HepG2 (cell line): ENCODE measurements around the gene HEPN1. TPM values are rescaled to one million over a fixed set of nuclear protein-coding genes. Genes with fewer than 3 reads are reported as not detected.

Experiments used
- ARID4A ChIP-seq: sonication (generic); formaldehyde crosslinking; IDR thresholded peaks from 2 replicates; pipeline ENCODE4 v1.5.0; 2020; ENCODE audit warnings: mild to moderate bottlenecking, missing genetic modification reagents, borderline replicate concordance
- CHCHD3 ChIP-seq: sonication (generic); formaldehyde crosslinking; IDR thresholded peaks from 2 replicates; pipeline ENCODE4 v1.8.0; 2022; ENCODE audit warnings: mild to moderate bottlenecking, missing genetic modification reagents, moderate library complexity
- ELF3 ChIP-seq: IDR thresholded peaks from 2 replicates; pipeline ENCODE4 v1.6.1; 2016; ENCODE audit warnings: missing genetic modification reagents, missing compliant biosample characterization
- ETV6 ChIP-seq: sonication (generic); formaldehyde crosslinking; conservative IDR thresholded peaks from 2 replicates; pipeline ENCODE4 v1.4.0; 2020; ENCODE audit warnings: missing genetic modification reagents
- FOXA3 ChIP-seq: IDR thresholded peaks from 2 replicates; pipeline ENCODE4 v1.6.1; 2016; ENCODE audit warnings: missing genetic modification reagents, missing compliant biosample characterization
- HNRNPK ChIP-seq: fragments of 200-400 bp; formaldehyde crosslinking; IDR thresholded peaks from 2 replicates; pipeline ENCODE4 v1.6.1; 2018; ENCODE audit warnings: low read length, low read depth, moderate library complexity, mild to moderate bottlenecking; ENCODE audit not compliant: poor library complexity, severe bottlenecking
- KAT8 ChIP-seq: IDR thresholded peaks from 2 replicates; pipeline ENCODE4 v1.6.1; 2016; ENCODE audit warnings: missing genetic modification reagents, missing compliant biosample characterization
- KDM5A ChIP-seq: fragments of 200-600 bp; sonication (generic); IDR thresholded peaks from 2 replicates; pipeline ENCODE4 v1.7.0; 2018; ENCODE audit warnings: antibody characterized with exemption, mild to moderate bottlenecking, low read length, borderline replicate concordance
- MAZ ChIP-seq, 2 experiments: sonication (generic) in 1 of 2; formaldehyde crosslinking in 1 of 2; IDR thresholded peaks; 2 replicates each; pipeline versions ENCODE4 v1.5.0 to v1.6.1; 2012 to 2020; ENCODE audit warnings: low read depth in 2 of 2, mild to moderate bottlenecking in 2 of 2, borderline replicate concordance in 1 of 2, improper control_type of control experiment in 1 of 2, low read length in 1 of 2, missing genetic modification reagents in 1 of 2, moderate library complexity in 1 of 2
- MTERF4 ChIP-seq: sonication (generic); formaldehyde crosslinking; IDR thresholded peaks from 2 replicates; pipeline ENCODE4 v1.8.0; 2023; ENCODE audit warnings: mild to moderate bottlenecking, missing genetic modification reagents
- NCOA2 ChIP-seq: sonication (generic); formaldehyde crosslinking; IDR thresholded peaks from 2 replicates; pipeline ENCODE4 v1.8.0; 2022; ENCODE audit warnings: inconsistent platforms
- PTBP1 ChIP-seq: fragments of 200-400 bp; formaldehyde crosslinking; IDR thresholded peaks from 2 replicates; pipeline ENCODE4 v1.6.1; 2018; ENCODE audit warnings: low read length, low read depth; ENCODE audit not compliant: poor library complexity, severe bottlenecking
- RFX5 ChIP-seq: IDR thresholded peaks from 2 replicates; pipeline ENCODE4 v1.6.1; 2011; ENCODE audit warnings: low read depth, low read length, improper control_type of control experiment
- ZFP37 ChIP-seq: sonication (generic); formaldehyde crosslinking; IDR thresholded peaks from 2 replicates; pipeline ENCODE4 v1.4.0; 2020; ENCODE audit warnings: missing genetic modification reagents, borderline replicate concordance
- ZFY ChIP-seq: sonication (generic); formaldehyde crosslinking; IDR thresholded peaks from 2 replicates; pipeline ENCODE4 v1.4.0; 2020; ENCODE audit warnings: missing genetic modification reagents
- ZNF354B ChIP-seq: sonication (generic); formaldehyde crosslinking; IDR thresholded peaks from 2 replicates; pipeline ENCODE4 v1.8.0; 2022; ENCODE audit warnings: mild to moderate bottlenecking, missing genetic modification reagents
- ZNF446 ChIP-seq: sonication (generic); formaldehyde crosslinking; IDR thresholded peaks from 2 replicates; pipeline ENCODE4 v1.5.0; 2020; ENCODE audit warnings: mild to moderate bottlenecking, missing genetic modification reagents
- ZNF83 ChIP-seq: sonication (generic); formaldehyde crosslinking; IDR thresholded peaks from 2 replicates; pipeline ENCODE4 v1.4.0; 2020; ENCODE audit warnings: missing genetic modification reagents, mild to moderate bottlenecking, borderline replicate concordance
- ZSCAN25 ChIP-seq: sonication (generic); formaldehyde crosslinking; IDR thresholded peaks from 2 replicates; pipeline ENCODE4 v1.8.0; 2022; ENCODE audit warnings: mild to moderate bottlenecking, missing genetic modification reagents
- polyA plus RNA-seq, 8 experiments: library from polyadenylated mRNA; depleted of rRNA in 3 of 8; stranded (reverse) in 7 of 8; unstranded in 1 of 8; fragments of >200 nt; fragmentation: Illumina TruSeq in 4 of 8; extraction: Trizol in 4 of 8; gene quantifications; 2 replicates each; pipeline versions ENCODE4 v1.2.1 to v1.2.3, GENCODE V29; 2011 to 2016; ENCODE audit warnings: low read depth in 4 of 8, missing spikeins in 1 of 8, mixed read lengths in 1 of 8; ENCODE audit not compliant: insufficient read depth in 1 of 8
- total RNA-seq, 5 experiments: library from RNA; depleted of rRNA; stranded (reverse); fragments of >200 nt; fragmentation: Illumina TruSeq; extraction: Trizol; gene quantifications; 2 replicates each; pipeline ENCODE4 v1.2.3, GENCODE V29; 2016; ENCODE audit warnings: low read depth in 1 of 5

HEPN1 gene
- total and polyA plus RNA-seq, 2 of the 13 experiments (the other 11 are each of a cell fraction or from before 2014, with no cell fraction given): not detected

- TF ChIP-seq ARID4A (CRISPR knock-in tag) (peak; percentile 60; the same call in 1 of the 2 replicates), MTERF4 (peak; percentile 36; the same call in 1 of the 2 replicates), PTBP1 (peak; percentile 81), KAT8 (CRISPR knock-in tag) (0 out of 2 replicates have a peak, but pooled peaks have one; percentile 13), ETV6 (CRISPR knock-in tag) (0 out of 2 replicates have a peak, but pooled peaks have one; percentile 30), RFX5 (no peak), ZFP37 (peak; percentile 50; the same call in 1 of the 2 replicates), HNRNPK (peak; percentile 81), ZNF446 (CRISPR knock-in tag) (0 out of 2 replicates have a peak, but pooled peaks have one; percentile 45), FOXA3 (CRISPR knock-in tag) (peak; percentile 23; the same call in 1 of the 2 replicates), ZSCAN25 (no peak), MAZ (IDR thresholded peaks at IDR 0.05; ENCODE audit: borderline replicate concordance, low read depth, low read length) (no peak), MAZ (CRISPR knock-in tag; IDR thresholded peaks at IDR 0.05; ENCODE audit: low read depth) (peak; percentile 48; the same call in 1 of the 2 replicates), ELF3 (peak; percentile 48; the same call in 1 of the 2 replicates), NCOA2 (CRISPR knock-in tag) (no peak), ZNF83 (CRISPR knock-in tag) (no peak), KDM5A (no peak), CHCHD3 (0 out of 2 replicates have a peak, but pooled peaks have one; percentile 46), ZNF354B (no peak), ZFY (CRISPR knock-in tag) (peak; percentile 48)
These were observed 42.9 kb upstream of the HEPN1 start (continued) for GRCh38 chr11:124875943-124876817.
